ENCODE data around the gene TGM6. TPM values are rescaled to one million over a fixed set of nuclear protein-coding genes. Genes with fewer than 3 reads are reported as not detected.

The TGM6 gene
- polyA plus RNA-seq, 2 donors = 0.05 TPM; not detected in 1

GRCh38 chr20:2340136-2340535 is 40.6 kb upstream of the TGM6 start:
- Histone ChIP-seq H3K4me1 (ENCODE audit: control insufficient read depth in 2 of 2, insufficient read depth in 2 of 2, low read length in 1 of 2) (peaks cover 0 to 2% of the 10 kb centered on the region in 2 donors), H3K36me3 (ENCODE audit: control insufficient read depth in 2 of 2, insufficient read depth in 2 of 2, low read length in 1 of 2) (peaks cover 0 to 5% of the 10 kb centered on the region in 2 donors), H3K9me3 (ENCODE audit: control insufficient read depth in 2 of 2, insufficient read depth in 1 of 2, low read depth in 1 of 2, low read length in 1 of 2) (no peaks in the 10 kb centered on the region), H3K27ac (ENCODE audit: low read depth in 2 of 2, low read length in 1 of 2) (no peak overlapping the region), H3K27me3 (ENCODE audit: control insufficient read depth in 1 of 2, insufficient read depth in 2 of 2, low read length in 2 of 2) (no peaks in the 10 kb centered on the region), H3K4me3 (ENCODE audit: low read depth in 1 of 2, low read length in 2 of 2) (no peak overlapping the region)
- WGBS, 2 donors = 89 to 91% methylated on average over 11 of the region's 11 CpGs

- Histone ChIP-seq H3K4me3 (ENCODE audit: low read depth in 1 of 2, low read length in 2 of 2) (no peak overlapping the region), H3K4me1 (ENCODE audit: control insufficient read depth in 2 of 2, insufficient read depth in 2 of 2, low read length in 1 of 2) (peaks cover 0 to 2% of the 10 kb centered on the region in 2 donors), H3K9me3 (ENCODE audit: control insufficient read depth in 2 of 2, insufficient read depth in 1 of 2, low read depth in 1 of 2, low read length in 1 of 2) (no peaks in the 10 kb centered on the region), H3K36me3 (ENCODE audit: control insufficient read depth in 2 of 2, insufficient read depth in 2 of 2, low read length in 1 of 2) (peaks cover 0 to 5% of the 10 kb centered on the region in 2 donors), H3K27me3 (ENCODE audit: control insufficient read depth in 1 of 2, insufficient read depth in 2 of 2, low read length in 2 of 2) (no peaks in the 10 kb centered on the region), H3K27ac (ENCODE audit: low read depth in 2 of 2, low read length in 1 of 2) (no peak overlapping the region)
- 85 to 89% methylated on average over 6 of the region's 6 CpGs for WGBS, 2 donors
Observed at GRCh38 chr20:2340823-2341222, 39.9 kb upstream of the TGM6 start.

GRCh38 chr20:2341336-2341735 is 39.4 kb upstream of the TGM6 start:
- no peaks in the 10 kb centered on the region for H3K9me3 ChIP-seq (ENCODE audit: control insufficient read depth in 2 of 2, insufficient read depth in 1 of 2, low read depth in 1 of 2, low read length in 1 of 2)
- 81 to 82% methylated on average over 7 of the region's 7 CpGs for WGBS, 2 donors

GRCh38 chr20:2342243-2342642 is 38.5 kb upstream of the TGM6 start:
- no peak overlapping the region for H3K4me3 ChIP-seq (ENCODE audit: low read depth in 1 of 2, low read length in 2 of 2)
- H3K27ac ChIP-seq (ENCODE audit: low read depth in 2 of 2, low read length in 1 of 2) = no peak overlapping the region
- peaks cover 0 to 2% of the 10 kb centered on the region in 2 donors for H3K9me3 ChIP-seq (ENCODE audit: control insufficient read depth in 2 of 2, insufficient read depth in 1 of 2, low read depth in 1 of 2, low read length in 1 of 2)
- H3K36me3 ChIP-seq (ENCODE audit: control insufficient read depth in 2 of 2, insufficient read depth in 2 of 2, low read length in 1 of 2) = peaks cover 0 to 5% of the 10 kb centered on the region in 2 donors
- 69 to 77% methylated on average over 3 of the region's 3 CpGs for whole genome bisulfite sequencing, 2 donors
- peaks cover 0 to 2% of the 10 kb centered on the region in 2 donors for H3K4me1 ChIP-seq (ENCODE audit: control insufficient read depth in 2 of 2, insufficient read depth in 2 of 2, low read length in 1 of 2)
- no peaks in the 10 kb centered on the region for H3K27me3 ChIP-seq (ENCODE audit: control insufficient read depth in 1 of 2, insufficient read depth in 2 of 2, low read length in 2 of 2)

More at GRCh38 chr20:2341336-2341735, 39.4 kb upstream of the TGM6 start:
- H3K27ac ChIP-seq (ENCODE audit: low read depth in 2 of 2, low read length in 1 of 2) = no peak overlapping the region
- peaks cover 0 to 2% of the 10 kb centered on the region in 2 donors for H3K4me1 ChIP-seq (ENCODE audit: control insufficient read depth in 2 of 2, insufficient read depth in 2 of 2, low read length in 1 of 2)
- H3K36me3 ChIP-seq (ENCODE audit: control insufficient read depth in 2 of 2, insufficient read depth in 2 of 2, low read length in 1 of 2) = peaks cover 0 to 5% of the 10 kb centered on the region in 2 donors
- no peak overlapping the region for H3K4me3 ChIP-seq (ENCODE audit: low read depth in 1 of 2, low read length in 2 of 2)
- no peaks in the 10 kb centered on the region for H3K27me3 ChIP-seq (ENCODE audit: control insufficient read depth in 1 of 2, insufficient read depth in 2 of 2, low read length in 2 of 2)

- H3K27me3 ChIP-seq (ENCODE audit: control insufficient read depth in 1 of 2, insufficient read depth in 2 of 2, low read length in 2 of 2) = no peaks in the 10 kb centered on the region
- H3K36me3 ChIP-seq (ENCODE audit: control insufficient read depth in 2 of 2, insufficient read depth in 2 of 2, low read length in 1 of 2) = no peaks in the 10 kb centered on the region
- no peak overlapping the region for H3K4me3 ChIP-seq (ENCODE audit: low read depth in 1 of 2, low read length in 2 of 2)
- 64 to 72% methylated on average over 3 of the region's 3 CpGs for WGBS, 2 donors
- H3K4me1 ChIP-seq (ENCODE audit: control insufficient read depth in 2 of 2, insufficient read depth in 2 of 2, low read length in 1 of 2) = peaks cover 0 to 2% of the 10 kb centered on the region in 2 donors
- H3K27ac ChIP-seq (ENCODE audit: low read depth in 2 of 2, low read length in 1 of 2) = no peak overlapping the region
- peaks cover 0 to 3% of the 10 kb centered on the region in 2 donors for H3K9me3 ChIP-seq (ENCODE audit: control insufficient read depth in 2 of 2, insufficient read depth in 1 of 2, low read depth in 1 of 2, low read length in 1 of 2)
Observed at GRCh38 chr20:2346188-2346587, 34.5 kb upstream of the TGM6 start.

GRCh38 chr20:2348336-2348735 is 32.4 kb upstream of the TGM6 start:
- Histone ChIP-seq H3K27me3 (ENCODE audit: control insufficient read depth in 1 of 2, insufficient read depth in 2 of 2, low read length in 2 of 2) (no peaks in the 10 kb centered on the region), H3K27ac (ENCODE audit: low read depth in 2 of 2, low read length in 1 of 2) (no peak overlapping the region), H3K9me3 (ENCODE audit: control insufficient read depth in 2 of 2, insufficient read depth in 1 of 2, low read depth in 1 of 2, low read length in 1 of 2) (peaks cover 0 to 3% of the 10 kb centered on the region in 2 donors), H3K4me1 (ENCODE audit: control insufficient read depth in 2 of 2, insufficient read depth in 2 of 2, low read length in 1 of 2) (no peaks in the 10 kb centered on the region), H3K4me3 (ENCODE audit: low read depth in 1 of 2, low read length in 2 of 2) (no peak overlapping the region), H3K36me3 (ENCODE audit: control insufficient read depth in 2 of 2, insufficient read depth in 2 of 2, low read length in 1 of 2) (no peaks in the 10 kb centered on the region)
- WGBS, 2 donors = 82 to 86% methylated on average over 5 of the region's 5 CpGs

GRCh38 chr20:2349801-2350200 is 30.9 kb upstream of the TGM6 start:
- Histone ChIP-seq H3K9me3 (ENCODE audit: control insufficient read depth in 2 of 2, insufficient read depth in 1 of 2, low read depth in 1 of 2, low read length in 1 of 2) (peaks cover 0 to 3% of the 10 kb centered on the region in 2 donors), H3K36me3 (ENCODE audit: control insufficient read depth in 2 of 2, insufficient read depth in 2 of 2, low read length in 1 of 2) (no peaks in the 10 kb centered on the region), H3K4me1 (ENCODE audit: control insufficient read depth in 2 of 2, insufficient read depth in 2 of 2, low read length in 1 of 2) (no peaks in the 10 kb centered on the region), H3K27ac (ENCODE audit: low read depth in 2 of 2, low read length in 1 of 2) (no peak overlapping the region), H3K4me3 (ENCODE audit: low read depth in 1 of 2, low read length in 2 of 2) (no peak overlapping the region), H3K27me3 (ENCODE audit: control insufficient read depth in 1 of 2, insufficient read depth in 2 of 2, low read length in 2 of 2) (no peaks in the 10 kb centered on the region)
- WGBS, 2 donors = 51 to 59% methylated on average over 4 of the region's 4 CpGs

GRCh38 chr20:2350606-2351005 is 30.1 kb upstream of the TGM6 start:
- Histone ChIP-seq H3K36me3 (ENCODE audit: control insufficient read depth in 2 of 2, insufficient read depth in 2 of 2, low read length in 1 of 2) (no peaks in the 10 kb centered on the region), H3K9me3 (ENCODE audit: control insufficient read depth in 2 of 2, insufficient read depth in 1 of 2, low read depth in 1 of 2, low read length in 1 of 2) (peaks cover 0 to 3% of the 10 kb centered on the region in 2 donors), H3K27me3 (ENCODE audit: control insufficient read depth in 1 of 2, insufficient read depth in 2 of 2, low read length in 2 of 2) (no peaks in the 10 kb centered on the region), H3K27ac (ENCODE audit: low read depth in 2 of 2, low read length in 1 of 2) (no peak overlapping the region), H3K4me1 (ENCODE audit: control insufficient read depth in 2 of 2, insufficient read depth in 2 of 2, low read length in 1 of 2) (no peaks in the 10 kb centered on the region), H3K4me3 (ENCODE audit: low read depth in 1 of 2, low read length in 2 of 2) (no peak overlapping the region)
- 80% methylated on average over 5 of the region's 5 CpGs for WGBS, 2 donors

GRCh38 chr20:2353231-2353630 is 27.5 kb upstream of the TGM6 start:
- no peaks in the 10 kb centered on the region for H3K4me1 ChIP-seq (ENCODE audit: control insufficient read depth in 2 of 2, insufficient read depth in 2 of 2, low read length in 1 of 2)
- no peak overlapping the region for H3K27ac ChIP-seq (ENCODE audit: low read depth in 2 of 2, low read length in 1 of 2)
- no peak overlapping the region for H3K4me3 ChIP-seq (ENCODE audit: low read depth in 1 of 2, low read length in 2 of 2)
- no peaks in the 10 kb centered on the region for H3K36me3 ChIP-seq (ENCODE audit: control insufficient read depth in 2 of 2, insufficient read depth in 2 of 2, low read length in 1 of 2)
- no peaks in the 10 kb centered on the region for H3K27me3 ChIP-seq (ENCODE audit: control insufficient read depth in 1 of 2, insufficient read depth in 2 of 2, low read length in 2 of 2)
- 53 to 62% methylated on average over 3 of the region's 3 CpGs for WGBS, 2 donors
- H3K9me3 ChIP-seq (ENCODE audit: control insufficient read depth in 2 of 2, insufficient read depth in 1 of 2, low read depth in 1 of 2, low read length in 1 of 2) = no peaks in the 10 kb centered on the region

GRCh38 chr20:2357114-2357513 is 23.6 kb upstream of the TGM6 start:
- Histone ChIP-seq H3K27me3 (ENCODE audit: control insufficient read depth in 1 of 2, insufficient read depth in 2 of 2, low read length in 2 of 2) (no peaks in the 10 kb centered on the region), H3K27ac (ENCODE audit: low read depth in 2 of 2, low read length in 1 of 2) (no peak overlapping the region), H3K4me3 (ENCODE audit: low read depth in 1 of 2, low read length in 2 of 2) (no peak overlapping the region), H3K9me3 (ENCODE audit: control insufficient read depth in 2 of 2, insufficient read depth in 1 of 2, low read depth in 1 of 2, low read length in 1 of 2) (peaks cover 1 to 3% of the 10 kb centered on the region in 2 donors), H3K36me3 (ENCODE audit: control insufficient read depth in 2 of 2, insufficient read depth in 2 of 2, low read length in 1 of 2) (no peaks in the 10 kb centered on the region), H3K4me1 (ENCODE audit: control insufficient read depth in 2 of 2, insufficient read depth in 2 of 2, low read length in 1 of 2) (no peaks in the 10 kb centered on the region)
- WGBS, 2 donors = 48 to 56% methylated on average over 2 of the region's 2 CpGs

All from esophagus (tissue), 2 donors.